Calu3 (cell line): Measurements from ENCODE around the gene AK2. TPM values are rescaled to one million over a fixed set of nuclear protein-coding genes. Genes with fewer than 3 reads are reported as not detected.
A peak's percentile ranks its signal among the peaks of the same experiment; 100 is the strongest.

ENCODE experiments used
- BruUV-seq: library from RNA; stranded (reverse); fragments of 400-500 nt; replicated peaks from 2 replicates; lab custom pipeline; 2021; lab: Mats Ljungman, UMichigan
- CTCF ChIA-PET: fragments of 300-600 bp; sonication (Branson Sonifier 250); formaldehyde crosslinking; loops from one replicate; lab custom pipeline; 2022; ENCODE audit warnings: antibody characterized with exemption; lab: Charles Lee
- DNase-seq: peaks from one replicate; pipeline ENCODE4 v3.0.0; 2022
- H3K27ac Mint-ChIP-seq: one replicate; pipeline ENCODE4 v1.8.0; 2022; ENCODE audit warnings: mixed read lengths; ENCODE audit not compliant: unreplicated experiment
- H3K27me3 Mint-ChIP-seq: one replicate; pipeline ENCODE4 v1.8.0; 2022; ENCODE audit warnings: mixed read lengths; ENCODE audit not compliant: unreplicated experiment
- H3K36me3 Mint-ChIP-seq: one replicate; pipeline ENCODE4 v1.8.0; 2022; ENCODE audit warnings: mild to moderate bottlenecking, moderate library complexity, mixed read lengths; ENCODE audit not compliant: insufficient read depth, unreplicated experiment
- H3K4me1 Mint-ChIP-seq: one replicate; pipeline ENCODE4 v1.8.0; 2022; ENCODE audit warnings: mild to moderate bottlenecking, low read depth, mixed read lengths; ENCODE audit not compliant: unreplicated experiment
- H3K4me3 Mint-ChIP-seq: one replicate; pipeline ENCODE4 v1.8.0; 2022; ENCODE audit warnings: mild to moderate bottlenecking, low read depth, moderate library complexity, mixed read lengths; ENCODE audit not compliant: unreplicated experiment
- H3K9me3 Mint-ChIP-seq: one replicate; pipeline ENCODE4 v1.8.0; 2022; ENCODE audit warnings: low read depth, mixed read lengths; ENCODE audit not compliant: unreplicated experiment
- CTCF ChIP-seq: fragments of 200-600 bp; IDR thresholded peaks from one replicate; pipeline ENCODE4 v1.8.0; 2022; ENCODE audit warnings: antibody characterized with exemption; ENCODE audit not compliant: unreplicated experiment
- intact Hi-C: fragments of 100-400 bp; cut with micrococcal nuclease; formaldehyde crosslinking; loops from one replicate; pipeline ENCODE4 v1.10.0; 2022; ENCODE audit not compliant: unreplicated experiment
- total RNA-seq: library from RNA; stranded (reverse); gene quantifications from 2 replicates; pipeline ENCODE4 v1.2.3, GENCODE V29; 2022

AK2 gene
- total RNA-seq, 1 experiment from 2014 or later, result 226 TPM

- peaks cover 5% of the 10 kb centered on the region for H3K36me3 Mint-ChIP-seq
Observed at GRCh38 chr1:33056426-33056825, 19.7 kb upstream of the AK2 start.

GRCh38 chr1:33055210-33056008, 18.7 kb upstream of the AK2 start:
- CTCF ChIA-PET, result interaction anchor here (0.7 to 1.4 kb wide), 4 partner anchors 31 to 165 kb away, joined by 3 to 7 read pairs (median 4); no protein-coding TSS in a partner anchor
- Mint-ChIP-seq H3K27ac (peak overlapping the region; percentile 15), H3K4me1 (peaks cover 14% of the 10 kb centered on the region), H3K4me3 (no peak overlapping the region), H3K36me3 (peaks cover 5% of the 10 kb centered on the region), H3K27me3 (no peaks in the 10 kb centered on the region), H3K9me3 (peaks cover 7% of the 10 kb centered on the region)
- intact Hi-C loops, result loop anchor here (1.0 kb wide), 1 partner anchor 122 kb away; no protein-coding TSS in a partner anchor
- no TSS peak for BruUV-seq
- peak; percentile 74 for TF ChIP-seq CTCF
- peak; percentile 75 for DNase-seq

More at GRCh38 chr1:33056426-33056825, 19.7 kb upstream of the AK2 start:
- no peak for TF ChIP-seq CTCF
- Mint-ChIP-seq H3K4me3 (no peak overlapping the region), H3K27me3 (peaks cover 1% of the 10 kb centered on the region), H3K27ac (no peak overlapping the region), H3K4me1 (peaks cover 14% of the 10 kb centered on the region), H3K9me3 (peaks cover 4% of the 10 kb centered on the region)
- DNase-seq, result no peak
- intact Hi-C loops, result no loop called here
- CTCF ChIA-PET, result interaction anchor here (1.4 kb wide), 1 partner anchor 122 kb away, joined by 7 read pairs; no protein-coding TSS in a partner anchor
- BruUV-seq, result no TSS peak

- no TSS peak for BruUV-seq
- Mint-ChIP-seq H3K36me3 (peaks cover 5% of the 10 kb centered on the region), H3K4me1 (peaks cover 21% of the 10 kb centered on the region), H3K27me3 (no peaks in the 10 kb centered on the region), H3K9me3 (peaks cover 2% of the 10 kb centered on the region), H3K4me3 (no peak overlapping the region), H3K27ac (peak overlapping the region; percentile 40)
- CTCF ChIA-PET, result interaction anchor here (1.2 kb wide), 1 partner anchor 97 kb away, joined by 3 read pairs; no protein-coding TSS in a partner anchor
- intact Hi-C loops, result no loop called here
- no peak for TF ChIP-seq CTCF
- DNase-seq, result no peak
Observed at GRCh38 chr1:33050221-33051076, 13.8 kb upstream of the AK2 start.

GRCh38 chr1:33049371-33049770, 12.7 kb upstream of the AK2 start:
- Mint-ChIP-seq H3K4me3 (no peak overlapping the region), H3K27me3 (no peaks in the 10 kb centered on the region), H3K36me3 (no peaks in the 10 kb centered on the region), H3K27ac (no peak overlapping the region), H3K9me3 (peaks cover 2% of the 10 kb centered on the region), H3K4me1 (peaks cover 12% of the 10 kb centered on the region)
- CTCF ChIA-PET, result no interaction called here
- no peak for DNase-seq
- intact Hi-C loops, result no loop called here
- TF ChIP-seq CTCF, result no peak
- no TSS peak for BruUV-seq
